ENCODE results near the gene NCAPG2. TPM values are rescaled to one million over a fixed set of nuclear protein-coding genes. Genes with fewer than 3 reads are reported as not detected.
A peak's percentile ranks its signal among the peaks of the same experiment; 100 is the strongest.

The NCAPG2 gene
- total RNA-seq, 1 experiment from 2014 or later = 99.4 TPM

DNA sequence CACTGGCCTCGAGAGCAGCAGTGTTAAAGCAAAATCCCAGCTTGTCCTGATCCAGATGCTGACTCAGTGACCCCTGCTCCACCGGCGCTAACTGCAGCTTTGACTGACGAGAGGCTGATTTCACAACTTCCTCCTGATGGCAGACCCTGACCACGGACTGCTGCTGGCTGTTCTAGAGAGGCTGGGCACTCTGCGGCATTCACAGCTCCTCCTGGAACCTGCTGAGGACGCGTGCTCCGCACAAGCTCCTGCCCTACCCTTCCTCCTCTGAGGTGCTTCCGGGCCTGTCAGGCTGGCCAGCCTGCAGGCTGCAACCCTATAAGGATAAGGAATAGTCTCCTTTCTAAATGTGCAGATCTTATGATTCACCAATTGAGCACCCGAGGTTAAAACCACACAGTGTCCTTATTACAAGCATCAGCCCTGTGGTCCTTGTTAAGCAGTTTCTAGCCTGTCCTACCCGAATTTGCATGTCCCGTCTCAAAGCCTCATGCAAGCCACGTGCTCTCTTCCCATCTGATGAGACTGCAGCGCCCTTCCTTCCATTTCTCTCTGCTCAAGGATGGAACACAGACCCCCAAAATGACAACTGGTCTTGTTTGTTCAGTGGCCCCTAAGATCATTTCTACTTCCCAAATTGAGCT, 35.5 kb upstream of the NCAPG2 start:
- no peak overlapping the region for H3K56ac ChIP-seq (ENCODE audit: insufficient read length, low read depth, low read length)
- no peaks in the 10 kb centered on the region for H3K9me3 ChIP-seq (ENCODE audit: control insufficient read depth, low read depth, low read length)
- H4K5ac ChIP-seq (ENCODE audit: insufficient read length, low read depth, low read length) = no peak overlapping the region
- no CpG with 5 or more reads among the region's 15 CpGs for WGBS (ENCODE audit: extremely low coverage, insufficient read length, low lambda C conversion rate)
- H3K27ac Mint-ChIP-seq = peak overlapping the region; percentile 40 to 73 (median 63); a peak in 4 of 7 replicates
- H2BK5ac ChIP-seq (ENCODE audit: insufficient read length, low read length) = no peak overlapping the region
- H2BK20ac ChIP-seq (ENCODE audit: low read depth, low read length, poor library complexity, severe bottlenecking) = no peak overlapping the region
- no peak overlapping the region for H4K91ac ChIP-seq (ENCODE audit: insufficient read length, low read depth, low read length)
- no peaks in the 10 kb centered on the region; the same call in 1 of the 2 replicates for H3K27me3 Mint-ChIP-seq (ENCODE audit: low read depth)
- H3K27ac ChIP-seq (ENCODE audit: insufficient read length, low read depth, low read length) = no peak overlapping the region
- H2BK120ac ChIP-seq (ENCODE audit: low read depth, low read length, poor library complexity, severe bottlenecking) = no peak overlapping the region
- H2BK15ac ChIP-seq (ENCODE audit: low read depth, low read length) = no peak overlapping the region
- no peak overlapping the region for H2BK12ac ChIP-seq (ENCODE audit: insufficient read length, low read depth, low read length)
- no peaks in the 10 kb centered on the region for H3K27me3 ChIP-seq (ENCODE audit: insufficient read depth, low read length)
- H4K8ac ChIP-seq (replicated peaks; ENCODE audit: insufficient read length, low read depth, low read length) = no peak overlapping the region
- no peak overlapping the region for H3K14ac ChIP-seq (ENCODE audit: insufficient read depth, low read length)
- no peak overlapping the region for H3K4me3 Mint-ChIP-seq
- H4K20me1 ChIP-seq (ENCODE audit: control insufficient read depth, insufficient read depth, insufficient read length) = no peaks in the 10 kb centered on the region
- no peak overlapping the region for H3K4ac ChIP-seq (ENCODE audit: low read depth, low read length)
- no peaks in the 10 kb centered on the region for H3K79me2 ChIP-seq (ENCODE audit: insufficient read depth, low read length)
- no peaks in the 10 kb centered on the region for H3K23me2 ChIP-seq (ENCODE audit: insufficient read length, low read depth, low read length, poor library complexity, severe bottlenecking)
- no peaks in the 10 kb centered on the region for H3K4me1 Mint-ChIP-seq
- TF ChIP-seq CTCF (conservative IDR thresholded peaks at IDR 0.05) = no peak
- no peak overlapping the region for H3T11ph ChIP-seq (ENCODE audit: low read length)
- H3K79me1 ChIP-seq (ENCODE audit: insufficient read depth, low read depth, low read length, poor library complexity, severe bottlenecking) = no peaks in the 10 kb centered on the region
- H3K9me3 Mint-ChIP-seq = no peaks in the 10 kb centered on the region
- H3K18ac ChIP-seq (ENCODE audit: insufficient read length, low read depth, low read length) = no peak overlapping the region
- no peak overlapping the region for H3K9ac ChIP-seq (ENCODE audit: extremely low read depth, insufficient read length, low read length)
- no peak overlapping the region for H2AFZ ChIP-seq (ENCODE audit: low read length)
- no peak overlapping the region for H2AK5ac ChIP-seq (ENCODE audit: insufficient read length, low read length)
- no peak overlapping the region for H3K4me2 ChIP-seq (ENCODE audit: insufficient read depth, insufficient read length, low read length)
- no peak overlapping the region for H3K23ac ChIP-seq (ENCODE audit: insufficient read length, low read depth, low read length)
- DNase-seq = no peak
- no peaks in the 10 kb centered on the region for H3K4me1 ChIP-seq (ENCODE audit: insufficient read depth, low read length)
- peaks cover 10 to 70% (median 62%) of the 10 kb centered on the region in 3 experiments; a peak in 6 of 7 replicates for H3K36me3 Mint-ChIP-seq (ENCODE audit: insufficient read depth in 1 of 3, low read depth in 3 of 3)
